Medulla oblongata (tissue), 1 donor: ENCODE results near the gene ARAP1.
A peak's percentile ranks its signal among the peaks of the same experiment; 100 is the strongest.

Experiments used
- DNase-seq: peaks from one replicate; pipeline ENCODE4 v3.0.0-alpha.2; 2015; ENCODE audit errors: extremely low spot score

ARAP1 gene

GRCh38 chr11:72743321-72744221, 8.6 kb downstream of the ARAP1 start:
- DNase-seq = no peak

GRCh38 chr11:72742513-72743320, 9.5 kb downstream of the ARAP1 start:
- no peak for DNase-seq

GRCh38 chr11:72741849-72742512, 10.2 kb downstream of the ARAP1 start:
- DNase-seq = no peak

DNA sequence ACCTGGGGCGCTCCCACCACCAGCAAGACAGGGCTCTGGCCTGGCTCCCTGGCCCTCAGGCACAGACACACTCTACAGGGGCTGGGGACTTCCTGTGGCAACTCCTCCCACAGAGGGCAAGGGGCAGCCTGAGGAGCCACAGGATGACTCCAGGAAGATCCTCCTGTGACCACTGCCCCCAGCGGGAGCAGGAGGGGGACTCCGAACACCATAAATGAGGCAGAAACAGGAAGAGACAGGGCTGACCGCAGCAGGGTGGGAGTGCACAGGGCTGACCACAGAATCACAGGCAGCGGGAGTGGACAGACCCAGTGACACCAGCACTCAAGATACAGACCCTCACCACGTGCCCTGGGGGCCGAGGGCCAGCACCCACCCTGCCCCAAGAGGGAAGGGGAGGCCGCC, 10.8 kb downstream of the ARAP1 start:
- peak; percentile 79 for DNase-seq

GRCh38 chr11:72740562-72741428, 11.4 kb downstream of the ARAP1 start:
- no peak for DNase-seq

GRCh38 chr11:72740060-72740424, 12.2 kb downstream of the ARAP1 start:
- no peak for DNase-seq

- no peak for DNase-seq
These were observed 12.8 kb downstream of the ARAP1 start for GRCh38 chr11:72739240-72740059.

GRCh38 chr11:72738199-72739141, 13.7 kb downstream of the ARAP1 start:
- DNase-seq = no peak

DNA sequence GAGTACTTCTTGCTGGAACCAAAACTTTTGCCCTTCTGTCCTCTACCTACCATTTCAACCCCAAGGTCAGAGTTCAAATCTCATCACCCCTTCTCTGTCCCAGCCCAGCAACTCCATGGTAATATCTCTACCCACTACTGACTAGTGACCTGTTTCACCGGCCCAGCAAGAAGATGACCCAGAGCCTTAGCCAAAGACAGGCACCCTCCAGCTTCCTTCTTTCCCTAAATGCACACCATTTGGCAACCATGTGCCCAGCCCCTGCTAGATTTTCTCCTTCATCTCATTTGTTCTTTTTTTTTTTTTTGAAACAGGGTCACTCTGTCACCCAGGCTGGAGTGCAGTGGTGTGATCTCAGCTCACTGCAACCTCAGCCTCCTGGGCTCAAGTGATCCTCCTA, 14.9 kb downstream of the ARAP1 start:
- DNase-seq = no peak

DNA sequence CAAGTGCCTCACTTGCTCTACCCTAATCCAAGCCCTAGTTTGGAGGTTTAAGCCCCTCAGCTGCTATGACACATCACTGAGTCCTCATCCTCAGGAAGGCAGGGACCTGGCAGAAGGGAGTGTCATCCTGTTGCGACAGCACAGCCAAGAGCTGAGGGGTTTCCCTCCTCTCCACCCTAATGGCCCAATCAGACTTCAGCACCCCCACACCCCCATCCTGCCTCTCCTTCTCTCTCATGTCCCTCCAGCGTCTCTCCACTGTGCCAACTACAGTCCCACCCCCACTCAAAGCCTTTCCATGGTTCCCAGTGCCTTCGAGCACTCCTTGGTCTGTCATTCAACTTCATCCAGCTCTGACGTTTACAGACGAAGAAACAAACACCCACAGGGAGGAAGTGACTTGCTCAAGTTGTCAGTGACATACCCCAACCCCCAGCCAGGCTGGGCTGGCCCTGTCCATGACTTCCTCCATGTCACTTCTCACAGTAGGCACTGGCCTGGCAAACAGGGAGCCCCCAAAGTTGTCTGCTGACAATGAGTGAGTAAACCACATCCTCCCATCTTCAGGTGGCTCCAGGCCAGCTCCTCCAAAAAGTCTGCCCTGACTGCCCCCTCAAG, 15.6 kb downstream of the ARAP1 start:
- peak; percentile 75 for DNase-seq

DNA sequence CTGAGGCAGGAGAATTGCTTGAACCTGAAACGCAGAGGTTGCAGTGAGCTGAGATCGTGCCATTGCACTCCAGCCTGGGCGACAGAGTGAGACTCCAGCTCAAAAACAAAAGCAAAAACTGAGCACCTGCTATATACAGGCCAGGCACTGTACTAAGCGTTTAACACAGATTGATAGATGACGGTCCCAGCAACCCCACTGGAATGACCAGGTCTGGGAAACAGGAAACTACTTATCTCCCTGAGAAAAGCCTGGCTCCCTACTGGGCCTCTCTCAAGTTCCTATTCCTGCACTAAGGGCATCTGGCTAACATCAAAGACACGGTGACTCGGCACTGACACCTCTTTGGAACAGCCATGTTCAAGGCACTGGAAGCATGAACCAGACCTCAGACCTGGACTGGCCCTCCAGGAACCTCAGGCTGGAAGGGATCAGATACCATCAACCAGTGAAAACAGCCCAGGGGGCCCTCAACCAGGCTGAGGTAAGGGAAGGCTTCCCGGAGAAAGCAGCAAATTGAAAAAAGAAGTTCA, 16.6 kb downstream of the ARAP1 start:
- no peak for DNase-seq

GRCh38 chr11:72732329-72732728, 19.9 kb downstream of the ARAP1 start:
- DNase-seq = no peak

GRCh38 chr11:72730737-72731136, 21.5 kb downstream of the ARAP1 start:
- DNase-seq = no peak

DNA sequence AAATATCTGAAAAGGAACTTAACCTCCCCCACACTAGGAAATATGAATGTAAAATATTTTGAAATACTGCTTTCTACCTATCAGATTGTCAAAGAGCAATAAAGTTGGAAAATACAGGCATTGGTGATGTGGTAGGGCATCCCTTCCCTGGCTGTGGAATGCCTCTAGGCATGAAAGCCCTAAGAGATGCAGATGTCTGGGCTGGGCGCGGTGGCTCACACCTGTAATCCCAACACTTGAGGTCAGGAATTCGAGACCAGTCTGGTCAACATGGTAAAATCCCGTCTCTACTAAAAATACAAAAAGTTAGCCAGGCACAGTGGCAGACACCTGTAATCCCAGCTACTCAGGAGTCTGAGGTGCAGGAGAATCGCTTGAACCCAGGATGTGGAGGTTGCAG, 22.0 kb downstream of the ARAP1 start:
- DNase-seq = no peak

- DNase-seq = no peak
These were observed 24.7 kb downstream of the ARAP1 start for GRCh38 chr11:72727521-72727920.

DNA sequence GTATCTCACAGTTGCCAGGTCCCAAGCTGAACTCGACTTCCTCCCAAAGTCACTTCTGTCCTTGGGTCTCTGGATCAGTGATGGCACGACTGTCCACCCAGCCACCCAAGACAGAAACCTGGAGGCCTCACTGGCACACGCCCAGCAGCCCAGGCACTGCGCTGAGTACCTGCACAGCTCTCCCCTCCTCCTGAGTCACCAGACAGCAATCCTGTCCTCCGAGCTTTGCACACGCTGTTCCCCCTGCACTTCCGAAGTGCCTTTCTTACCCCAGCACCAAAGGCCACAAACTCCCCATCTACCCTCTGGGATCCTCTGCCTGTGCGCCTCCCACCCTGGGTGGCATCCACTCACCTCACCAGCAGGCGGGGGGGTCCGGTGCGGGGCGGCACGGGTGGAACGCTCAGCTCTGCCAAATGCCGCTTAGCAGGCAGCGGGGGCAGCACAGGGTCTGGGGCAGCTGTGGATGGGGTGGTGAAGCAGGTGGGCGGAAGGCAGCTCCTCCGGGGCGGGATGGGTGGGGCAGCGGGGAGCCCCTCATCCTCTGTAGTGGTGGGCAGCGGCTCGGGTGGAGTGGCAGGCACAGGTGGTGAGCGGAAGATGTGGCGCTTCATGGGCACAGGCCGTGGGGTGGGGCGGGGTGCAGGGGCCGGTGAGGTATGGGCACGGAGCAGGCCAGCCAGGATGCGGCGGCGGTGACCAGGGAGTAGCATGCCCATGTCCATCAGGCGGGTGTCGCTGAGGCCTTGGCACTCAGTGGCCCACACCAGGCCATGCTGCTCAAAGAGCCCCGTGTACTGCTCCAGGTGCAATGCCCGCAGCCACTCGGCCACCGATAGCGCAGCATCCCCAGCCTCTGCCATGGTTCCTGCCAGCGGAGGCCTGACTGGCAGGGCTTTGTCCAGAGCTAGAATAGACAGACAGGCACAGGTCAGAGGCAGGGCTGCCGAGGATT, 25.7 kb downstream of the ARAP1 start:
- DNase-seq = no peak

GRCh38 chr11:72725724-72726028, 26.5 kb downstream of the ARAP1 start:
- DNase-seq = no peak
